ENCODE results near the gene PTPRN2. TPM values are rescaled to one million over a fixed set of nuclear protein-coding genes. Genes with fewer than 3 reads are reported as not detected.

Gene PTPRN2
- total RNA-seq, 2 experiments from 2014 or later: 0.70 TPM; not detected in 1

DNA sequence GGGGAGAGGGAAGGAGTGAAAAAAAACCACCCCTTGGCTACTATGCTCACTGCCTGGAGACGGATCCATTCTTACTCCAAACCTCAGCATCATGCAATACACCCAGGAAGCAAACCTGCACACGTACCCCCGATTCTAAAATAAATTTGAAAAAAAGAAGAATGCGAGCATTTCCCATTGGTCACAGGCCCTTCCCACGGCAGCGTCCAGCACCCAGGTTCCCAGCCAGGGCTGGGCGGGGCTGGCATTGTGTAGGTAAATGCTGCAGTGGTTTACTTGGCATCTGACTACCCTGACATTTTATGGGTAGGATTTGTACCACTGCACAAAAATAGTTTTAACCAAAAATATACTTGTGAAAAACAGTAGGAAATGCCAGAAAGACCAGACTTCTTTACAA is 831.9 kb downstream of the PTPRN2 start:
- CTCF ChIA-PET (ENCODE audit: unreplicated experiment): no interaction called here

DNA sequence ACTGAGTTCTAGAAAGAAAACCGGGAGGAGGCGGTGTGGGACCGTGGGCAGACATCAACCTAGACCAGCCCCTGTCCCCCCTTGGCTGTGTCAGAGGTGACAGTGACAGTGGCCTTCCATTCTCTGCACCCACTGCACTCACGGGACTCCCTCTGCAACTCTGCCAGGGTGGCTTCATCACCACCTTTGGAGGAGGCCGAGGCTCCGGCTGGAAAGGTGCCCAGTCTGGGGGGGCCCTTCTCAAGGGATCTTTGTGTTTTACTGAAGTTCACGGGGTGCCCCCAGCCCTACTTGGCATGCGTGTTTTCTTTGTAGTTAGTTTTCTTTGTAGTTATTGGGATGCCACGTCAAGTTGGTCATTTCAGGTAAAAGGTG is 833.2 kb downstream of the PTPRN2 start:
- Histone ChIP-seq H3K36me3 (ENCODE audit: insufficient read depth, low read length) (no peaks in the 10 kb centered on the region), H3K4me2 (ENCODE audit: low read length) (no peak overlapping the region), H3K79me2 (ENCODE audit: insufficient read depth, low read depth, low read length) (no peaks in the 10 kb centered on the region), H3K4me1 (ENCODE audit: insufficient read depth, low read length, poor library complexity, severe bottlenecking) (no peaks in the 10 kb centered on the region), H3K9me2 (ENCODE audit: insufficient read depth, low read length) (no peaks in the 10 kb centered on the region), H3K9me3 (ENCODE audit: low read length) (no peaks in the 10 kb centered on the region), H4K20me1 (ENCODE audit: insufficient read depth, low read length) (no peaks in the 10 kb centered on the region), H2AFZ (ENCODE audit: low read length) (no peak overlapping the region), H3K4me3 (ENCODE audit: low read depth, low read length, poor library complexity, severe bottlenecking) (no peak overlapping the region), H3K27ac (ENCODE audit: low read depth, low read length, poor library complexity, severe bottlenecking) (no peak overlapping the region)
- no peak for DNase-seq (ENCODE audit: low spot score)
- ChIA-PET POLR2A (no interaction called here), CTCF (ENCODE audit: unreplicated experiment) (no interaction called here)
- intact Hi-C loops (cut with micrococcal nuclease; ENCODE audit: unreplicated experiment): no loop called here
- BruUV-seq (replicated peaks): no TSS peak
- TF ChIP-seq EZH2phosphoT487 (IDR thresholded peaks at IDR 0.05; ENCODE audit: borderline replicate concordance, low read depth, low read length): no peak
- TF ChIP-seq, protein P1, sequence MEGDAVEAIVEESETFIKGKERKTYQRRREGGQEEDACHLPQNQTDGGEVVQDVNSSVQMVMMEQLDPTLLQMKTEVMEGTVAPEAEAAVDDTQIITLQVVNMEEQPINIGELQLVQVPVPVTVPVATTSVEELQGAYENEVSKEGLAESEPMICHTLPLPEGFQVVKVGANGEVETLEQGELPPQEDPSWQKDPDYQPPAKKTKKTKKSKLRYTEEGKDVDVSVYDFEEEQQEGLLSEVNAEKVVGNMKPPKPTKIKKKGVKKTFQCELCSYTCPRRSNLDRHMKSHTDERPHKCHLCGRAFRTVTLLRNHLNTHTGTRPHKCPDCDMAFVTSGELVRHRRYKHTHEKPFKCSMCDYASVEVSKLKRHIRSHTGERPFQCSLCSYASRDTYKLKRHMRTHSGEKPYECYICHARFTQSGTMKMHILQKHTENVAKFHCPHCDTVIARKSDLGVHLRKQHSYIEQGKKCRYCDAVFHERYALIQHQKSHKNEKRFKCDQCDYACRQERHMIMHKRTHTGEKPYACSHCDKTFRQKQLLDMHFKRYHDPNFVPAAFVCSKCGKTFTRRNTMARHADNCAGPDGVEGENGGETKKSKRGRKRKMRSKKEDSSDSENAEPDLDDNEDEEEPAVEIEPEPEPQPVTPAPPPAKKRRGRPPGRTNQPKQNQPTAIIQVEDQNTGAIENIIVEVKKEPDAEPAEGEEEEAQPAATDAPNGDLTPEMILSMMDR (conservative IDR thresholded peaks at IDR 0.05; ENCODE audit: low read length): no peak

More for the DNA sequence above, 831.9 kb downstream of the PTPRN2 start:
- POLR2A ChIA-PET: no interaction called here
- no peak for DNase-seq (ENCODE audit: low spot score)
- Histone ChIP-seq H3K9me3 (ENCODE audit: low read length) (no peaks in the 10 kb centered on the region), H3K4me1 (ENCODE audit: insufficient read depth, low read length, poor library complexity, severe bottlenecking) (no peaks in the 10 kb centered on the region), H3K79me2 (ENCODE audit: insufficient read depth, low read depth, low read length) (no peaks in the 10 kb centered on the region), H3K27ac (ENCODE audit: low read depth, low read length, poor library complexity, severe bottlenecking) (no peak overlapping the region), H4K20me1 (ENCODE audit: insufficient read depth, low read length) (no peaks in the 10 kb centered on the region), H3K4me2 (ENCODE audit: low read length) (no peak overlapping the region), H2AFZ (ENCODE audit: low read length) (no peak overlapping the region), H3K4me3 (ENCODE audit: low read depth, low read length, poor library complexity, severe bottlenecking) (no peak overlapping the region), H3K9me2 (ENCODE audit: insufficient read depth, low read length) (no peaks in the 10 kb centered on the region), H3K36me3 (ENCODE audit: insufficient read depth, low read length) (no peaks in the 10 kb centered on the region)
- intact Hi-C loops (cut with micrococcal nuclease; ENCODE audit: unreplicated experiment): no loop called here
- no peak for TF ChIP-seq EZH2phosphoT487 (IDR thresholded peaks at IDR 0.05; ENCODE audit: borderline replicate concordance, low read depth, low read length)
- TF ChIP-seq, protein P1 (conservative IDR thresholded peaks at IDR 0.05; ENCODE audit: low read length): no peak
- no TSS peak for BruUV-seq (replicated peaks)

DNA sequence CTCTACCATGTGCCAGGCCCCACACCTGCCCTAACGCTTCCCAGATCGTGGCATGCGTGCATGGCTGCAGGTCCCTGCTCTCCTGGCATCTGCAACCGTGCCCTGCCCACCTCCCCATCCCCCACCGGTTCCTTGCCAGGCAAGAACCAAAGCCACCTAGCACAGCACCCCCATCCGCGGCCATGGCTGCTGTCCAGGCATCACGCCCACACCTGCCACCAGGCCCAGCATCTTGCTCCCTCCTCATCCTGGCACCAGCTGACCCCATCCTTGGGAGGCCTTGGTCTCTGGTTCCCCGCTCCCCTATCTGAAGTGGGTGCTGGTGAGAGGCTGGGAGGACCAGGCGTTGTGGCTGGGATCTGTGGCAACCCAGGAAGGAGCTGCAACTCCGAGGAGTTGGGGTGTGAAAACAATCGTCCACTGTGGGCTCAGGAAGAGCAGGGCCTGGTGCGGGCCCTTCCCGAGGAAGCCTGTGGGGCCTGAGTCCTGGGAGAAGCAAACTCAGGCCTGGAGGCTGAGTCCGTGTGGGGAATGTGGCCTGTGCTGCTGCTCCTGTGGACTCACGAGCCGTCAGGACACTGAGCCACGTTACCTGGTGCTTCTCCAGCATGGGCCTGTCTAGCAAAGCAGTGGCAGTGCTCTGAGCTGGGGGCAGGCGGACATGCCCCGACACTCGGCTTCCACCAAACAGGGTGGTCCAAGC is 833.8 kb downstream of the PTPRN2 start:
- DNase-seq (ENCODE audit: low spot score): no peak
- Histone ChIP-seq H3K9me2 (ENCODE audit: insufficient read depth, low read length) (no peaks in the 10 kb centered on the region), H3K4me2 (ENCODE audit: low read length) (no peak overlapping the region), H3K4me3 (ENCODE audit: low read depth, low read length, poor library complexity, severe bottlenecking) (no peak overlapping the region), H3K27ac (ENCODE audit: low read depth, low read length, poor library complexity, severe bottlenecking) (no peak overlapping the region), H2AFZ (ENCODE audit: low read length) (no peak overlapping the region), H3K79me2 (ENCODE audit: insufficient read depth, low read depth, low read length) (no peaks in the 10 kb centered on the region), H3K36me3 (ENCODE audit: insufficient read depth, low read length) (no peaks in the 10 kb centered on the region), H3K4me1 (ENCODE audit: insufficient read depth, low read length, poor library complexity, severe bottlenecking) (no peaks in the 10 kb centered on the region), H3K9me3 (ENCODE audit: low read length) (no peaks in the 10 kb centered on the region), H4K20me1 (ENCODE audit: insufficient read depth, low read length) (no peaks in the 10 kb centered on the region)
- POLR2A ChIA-PET: no interaction called here
- TF ChIP-seq EZH2phosphoT487 (IDR thresholded peaks at IDR 0.05; ENCODE audit: borderline replicate concordance, low read depth, low read length): no peak
- TF ChIP-seq, protein P1 (conservative IDR thresholded peaks at IDR 0.05; ENCODE audit: low read length): no peak
- intact Hi-C loops (cut with micrococcal nuclease; ENCODE audit: unreplicated experiment): no loop called here
- CTCF ChIA-PET (ENCODE audit: unreplicated experiment): no interaction called here
- BruUV-seq (replicated peaks): no TSS peak

Measured in OCI-LY7 (cell line).